Gastrocnemius medialis (tissue), 4 donors: ENCODE data around the gene MPP3. TPM values are rescaled to one million over a fixed set of nuclear protein-coding genes. Genes with fewer than 3 reads are reported as not detected.

Experiments used
- ATAC-seq, 2 donors: fragments of 150-250 bp; one replicate each; pipeline ENCODE4 v1.9.1; 2016
- DNase-seq, 2 donors: peaks; one replicate each; pipeline ENCODE4 v3.0.0-alpha.2; 2019
- H3K27ac ChIP-seq, 4 donors: fragments of 200-600 bp; sonication (generic); 1 replicate in 1 of 4; 2 replicates in 3 of 4; pipeline ENCODE4 v1.5.1; 2016 to 2018; ENCODE audit warnings: mild to moderate bottlenecking in 2 of 4, moderate library complexity in 1 of 4
- H3K27me3 ChIP-seq, 3 donors: fragments of 200-600 bp; sonication (generic) in 2 of 3; 1 replicate in 1 of 3; 2 replicates in 2 of 3; pipeline versions ENCODE4 v1.5.1 to v1.6.0; 2016 to 2019; ENCODE audit warnings: mild to moderate bottlenecking in 1 of 3, moderate library complexity in 1 of 3
- H3K36me3 ChIP-seq, 2 donors: fragments of 200-600 bp; sonication (generic) in 1 of 2; one replicate each; pipeline ENCODE4 v1.5.1; 2017 to 2018
- H3K4me1 ChIP-seq, 2 donors: fragments of 200-600 bp; sonication (generic) in 1 of 2; one replicate each; pipeline ENCODE4 v1.5.1; 2016 to 2017; ENCODE audit warnings: mild to moderate bottlenecking in 2 of 2
- H3K4me3 ChIP-seq, 4 donors: fragments of 200-600 bp; sonication (generic) in 3 of 4; 1 replicate in 1 of 4; 2 replicates in 3 of 4; pipeline ENCODE4 v1.5.1; 2016 to 2019; ENCODE audit warnings: mild to moderate bottlenecking in 2 of 4
- H3K9me3 ChIP-seq, 3 donors: fragments of 200-600 bp; sonication (generic) in 2 of 3; 1 replicate in 1 of 3; 2 replicates in 2 of 3; pipeline ENCODE4 v1.5.1; 2016 to 2019
- CTCF ChIP-seq, 5 experiments: fragments of 450-650 bp in 3 of 5; fragments of 200-600 bp in 2 of 5; sonication (generic) in 2 of 5; IDR thresholded peaks in 4 of 5; conservative IDR thresholded peaks in 1 of 5; 1 replicate in 4 of 5; 2 replicates in 1 of 5; pipeline ENCODE4 v1.5.1; 2016 to 2019; ENCODE audit warnings: antibody characterized with exemption in 5 of 5, mild to moderate bottlenecking in 3 of 5, moderate library complexity in 3 of 5
- POLR2A ChIP-seq, 2 donors: fragments of 450-650 bp; IDR thresholded peaks; one replicate each; pipeline ENCODE4 v1.6.1; 2017; ENCODE audit warnings: antibody characterized with exemption in 2 of 2, mild to moderate bottlenecking in 2 of 2, moderate library complexity in 2 of 2
- in situ Hi-C, 4 donors: fragments of 200-750 bp; cut with MboI; loops; one replicate each; pipeline versions ENCODE4 v1.15.0 to v1.8.0; 2017; ENCODE audit warnings: low sequenced_read_pairs in 4 of 4
- intact Hi-C: fragments of 100-400 bp; cut with DNase I; formaldehyde crosslinking; loops from one replicate; pipeline ENCODE4 v1.15.1; 2023; ENCODE audit warnings: low total_unique reads
- total RNA-seq, 4 donors: library from RNA; depleted of rRNA; stranded (reverse); fragments of >200 nt; gene quantifications; one replicate each; pipeline versions ENCODE4 v1.1.0 to v1.2.3, GENCODE V29; 2016

MPP3 gene
- total RNA-seq, 4 donors from 2014 or later: 0.12 to 2.4 (median 1.1) TPM

GRCh38 chr17:43875476-43876147 lies 42.7 kb upstream of the MPP3 start:
- ATAC-seq (no peak), DNase-seq (no peak)
- Histone ChIP-seq H3K36me3 (no peaks in the 10 kb centered on the region), H3K9me3 (no peaks in the 10 kb centered on the region), H3K27ac (no peak overlapping the region), H3K4me3 (no peak overlapping the region), H3K4me1 (peaks cover 5 to 11% of the 10 kb centered on the region in 2 donors), H3K27me3 (no peaks in the 10 kb centered on the region)
- TF ChIP-seq POLR2A (IDR thresholded peaks at IDR 0.05) (no peak), CTCF (IDR thresholded peaks at IDR 0.05 in 4 of 5, conservative IDR thresholded peaks at IDR 0.05 in 1 of 5) (no peak)
- in situ Hi-C loops: no loop called here
- intact Hi-C loops: no loop called here

GRCh38 chr17:43874293-43874692 lies 41.3 kb upstream of the MPP3 start:
- Histone ChIP-seq H3K9me3 (no peaks in the 10 kb centered on the region), H3K27me3 (no peaks in the 10 kb centered on the region), H3K4me3 (no peak overlapping the region), H3K27ac (no peak overlapping the region), H3K4me1 (peaks cover 0 to 1% of the 10 kb centered on the region in 2 donors), H3K36me3 (no peaks in the 10 kb centered on the region)
- intact Hi-C loops (no loop called here), in situ Hi-C loops (no loop called here)
- ATAC-seq (no peak), DNase-seq (no peak)
- no peak for TF ChIP-seq POLR2A (IDR thresholded peaks at IDR 0.05)
- TF ChIP-seq CTCF (IDR thresholded peaks at IDR 0.05 in 4 of 5, conservative IDR thresholded peaks at IDR 0.05 in 1 of 5): no peak

- DNase-seq (no peak), ATAC-seq (no peak)
- Histone ChIP-seq H3K9me3 (no peaks in the 10 kb centered on the region), H3K27me3 (no peaks in the 10 kb centered on the region), H3K4me3 (no peak overlapping the region), H3K4me1 (no peaks in the 10 kb centered on the region), H3K36me3 (no peaks in the 10 kb centered on the region), H3K27ac (no peak overlapping the region)
- intact Hi-C loops (no loop called here), in situ Hi-C loops (no loop called here)
- TF ChIP-seq POLR2A (IDR thresholded peaks at IDR 0.05): no peak
- TF ChIP-seq CTCF (IDR thresholded peaks at IDR 0.05 in 4 of 5, conservative IDR thresholded peaks at IDR 0.05 in 1 of 5): no peak
These were observed 40.9 kb upstream of the MPP3 start for GRCh38 chr17:43873815-43874214.

- Histone ChIP-seq H3K27me3 (no peaks in the 10 kb centered on the region), H3K9me3 (no peaks in the 10 kb centered on the region), H3K27ac (no peak overlapping the region), H3K4me3 (no peak overlapping the region), H3K4me1 (no peaks in the 10 kb centered on the region), H3K36me3 (no peaks in the 10 kb centered on the region)
- TF ChIP-seq POLR2A (IDR thresholded peaks at IDR 0.05) (no peak), CTCF (IDR thresholded peaks at IDR 0.05 in 4 of 5, conservative IDR thresholded peaks at IDR 0.05 in 1 of 5) (no peak)
- DNase-seq: no peak
- intact Hi-C loops (no loop called here), in situ Hi-C loops (no loop called here)
- ATAC-seq: no peak
These were observed 40.1 kb upstream of the MPP3 start for GRCh38 chr17:43873091-43873490.
